Trophoblast cell (in vitro differentiated cells and primary cell): Measurements from ENCODE around the gene KCNQ1.

Experiments
- DNase-seq, 2 donors: peaks; one replicate each; pipeline ENCODE4 v3.0.0-alpha.2; 2016
- H2AFZ ChIP-seq: 2 replicates; pipeline ENCODE4 v1.6.1; 2013; ENCODE audit warnings: low read length, moderate library complexity, mild to moderate bottlenecking; ENCODE audit not compliant: insufficient read depth, poor library complexity
- H2AK5ac ChIP-seq: 2 replicates; pipeline ENCODE4 v1.6.1; 2013; ENCODE audit warnings: mild to moderate bottlenecking, low read length
- H2BK120ac ChIP-seq: 2 replicates; pipeline ENCODE4 v1.6.1; 2013; ENCODE audit warnings: low read length, mild to moderate bottlenecking, moderate library complexity; ENCODE audit not compliant: insufficient read depth, poor library complexity
- H2BK12ac ChIP-seq: 2 replicates; pipeline ENCODE4 v1.6.1; 2013; ENCODE audit warnings: mild to moderate bottlenecking, low read length, moderate library complexity
- H2BK5ac ChIP-seq: 2 replicates; pipeline ENCODE4 v1.6.1; 2013; ENCODE audit warnings: low read length, low read depth, moderate library complexity, mild to moderate bottlenecking; ENCODE audit not compliant: poor library complexity
- H3K14ac ChIP-seq: 2 replicates; pipeline ENCODE4 v1.6.1; 2013; ENCODE audit warnings: mild to moderate bottlenecking, low read length
- H3K18ac ChIP-seq: 2 replicates; pipeline ENCODE4 v1.6.1; 2013; ENCODE audit warnings: mild to moderate bottlenecking, low read length
- H3K23ac ChIP-seq: 2 replicates; pipeline ENCODE4 v1.6.1; 2013; ENCODE audit warnings: low read length
- H3K27ac ChIP-seq: 2 replicates; pipeline ENCODE4 v1.5.1; 2013; ENCODE audit warnings: low read depth, mild to moderate bottlenecking, inconsistent platforms, low read length, moderate library complexity
- H3K27me3 ChIP-seq: 2 replicates; pipeline ENCODE4 v1.6.1; 2013; ENCODE audit warnings: inconsistent platforms, mild to moderate bottlenecking, low read length, moderate library complexity; ENCODE audit not compliant: insufficient read depth
- H3K36me3 ChIP-seq, 2 experiments: 1 replicate in 1 of 2; 2 replicates in 1 of 2; pipeline ENCODE4 v1.6.1; 2013; ENCODE audit warnings: low read length in 2 of 2, mild to moderate bottlenecking in 2 of 2, moderate library complexity in 1 of 2; ENCODE audit not compliant: insufficient read depth in 2 of 2, control insufficient read depth in 1 of 2
- H3K4ac ChIP-seq: 2 replicates; pipeline ENCODE4 v1.6.1; 2013; ENCODE audit warnings: low read depth, mild to moderate bottlenecking, low read length, moderate library complexity
- H3K4me1 ChIP-seq, 2 experiments: 1 replicate in 1 of 2; 2 replicates in 1 of 2; pipeline ENCODE4 v1.6.1; 2013; ENCODE audit warnings: low read length in 2 of 2, mild to moderate bottlenecking in 2 of 2, moderate library complexity in 1 of 2; ENCODE audit not compliant: insufficient read depth in 2 of 2, control insufficient read depth in 1 of 2
- H3K4me2 ChIP-seq: 2 replicates; pipeline ENCODE4 v1.6.1; 2013; ENCODE audit warnings: inconsistent platforms, mild to moderate bottlenecking, low read length, moderate library complexity
- H3K4me3 ChIP-seq: 2 replicates; pipeline ENCODE4 v1.5.1; 2013; ENCODE audit warnings: mild to moderate bottlenecking, low read depth, low read length, inconsistent platforms
- H3K79me1 ChIP-seq: one replicate; pipeline ENCODE4 v1.6.1; 2013; ENCODE audit warnings: low read length
- H3K79me2 ChIP-seq: 2 replicates; pipeline ENCODE4 v1.6.1; 2013; ENCODE audit warnings: low read length, mild to moderate bottlenecking; ENCODE audit not compliant: control insufficient read depth, insufficient read depth, poor library complexity
- H3K9ac ChIP-seq: 2 replicates; pipeline ENCODE4 v1.6.1; 2013; ENCODE audit warnings: mild to moderate bottlenecking, low read length
- H3K9me3 ChIP-seq: 2 replicates; pipeline ENCODE4 v1.6.1; 2013; ENCODE audit warnings: low read depth, mild to moderate bottlenecking, control low read depth, inconsistent platforms, low read length; ENCODE audit not compliant: insufficient read depth
- H4K12ac ChIP-seq: 2 replicates; pipeline ENCODE4 v1.6.1; 2013; ENCODE audit warnings: low read depth, mild to moderate bottlenecking, low read length, moderate library complexity
- H4K8ac ChIP-seq: 2 replicates; pipeline ENCODE4 v1.6.1; 2013; ENCODE audit warnings: low read depth, mild to moderate bottlenecking, low read length, moderate library complexity
- H4K91ac ChIP-seq: one replicate; pipeline ENCODE4 v1.6.1; 2013; ENCODE audit warnings: low read depth, mild to moderate bottlenecking, low read length, moderate library complexity
- WGBS: extraction: QIAGEN DNeasy Blood & Tissue Kit; methylation state at CpG from one replicate; pipeline ENCODE4 v1.1.7; 2013; ENCODE audit warnings: missing lambda C conversion rate; ENCODE audit not compliant: insufficient read length, insufficient coverage; ENCODE audit errors: extremely low coverage; 5-methylcytosine and 5-hydroxymethylcytosine counted together

The KCNQ1 gene

DNA sequence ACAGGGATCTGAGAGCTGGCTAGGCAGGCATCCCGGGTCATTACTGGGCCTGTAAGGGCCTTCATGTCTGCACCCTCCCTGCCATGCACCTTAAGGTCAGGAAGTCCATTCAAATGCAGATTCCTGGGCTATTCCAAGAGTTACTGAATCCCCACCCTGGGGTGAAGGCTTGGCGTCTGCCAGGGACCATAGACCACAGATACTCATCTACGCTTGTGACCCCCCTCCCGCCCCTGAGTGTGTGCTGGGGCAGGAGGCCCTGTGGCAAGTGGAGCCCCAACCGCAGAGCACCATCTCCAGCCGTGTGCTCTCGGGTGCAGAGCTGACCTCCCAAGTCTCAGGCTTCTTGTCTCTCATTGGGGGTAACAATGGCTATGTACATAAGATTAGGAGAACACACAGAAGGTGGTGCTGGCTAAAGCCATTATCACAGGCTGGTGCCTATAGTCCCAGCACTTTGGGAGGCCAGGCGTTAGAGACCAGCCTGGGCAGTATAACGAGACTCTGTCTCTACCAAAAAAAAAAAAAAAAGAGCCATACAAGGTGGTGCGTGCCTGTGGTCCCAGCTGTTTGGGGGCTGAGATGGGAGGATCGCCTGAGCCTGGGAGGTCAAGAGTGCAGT is 274.1 kb downstream of the KCNQ1 start:
- no peak overlapping the region for H2BK5ac ChIP-seq
- no peak overlapping the region for H4K91ac ChIP-seq
- no CpG with 5 or more reads among the region's 11 CpGs for WGBS
- no peak overlapping the region for H3K4me2 ChIP-seq
- no peak overlapping the region for H3K27ac ChIP-seq
- no peak overlapping the region for H2BK120ac ChIP-seq
- peaks cover 7% of the 10 kb centered on the region for H3K9me3 ChIP-seq
- H3K79me1 ChIP-seq = no peaks in the 10 kb centered on the region
- H4K8ac ChIP-seq = no peak overlapping the region
- H3K23ac ChIP-seq = no peak overlapping the region
- no peak for DNase-seq
- no peak overlapping the region for H4K12ac ChIP-seq
- H3K79me2 ChIP-seq = no peaks in the 10 kb centered on the region
- no peaks in the 10 kb centered on the region for H3K4me1 ChIP-seq
- H3K4ac ChIP-seq = no peak overlapping the region
- H3K36me3 ChIP-seq = no peaks in the 10 kb centered on the region
- H3K27me3 ChIP-seq = no peaks in the 10 kb centered on the region
- no peak overlapping the region for H3K4me3 ChIP-seq
- no peak overlapping the region for H3K9ac ChIP-seq
- H2AFZ ChIP-seq = no peak overlapping the region
- no peak overlapping the region for H2AK5ac ChIP-seq
- no peak overlapping the region for H3K14ac ChIP-seq
- no peak overlapping the region for H3K18ac ChIP-seq
- no peak overlapping the region for H2BK12ac ChIP-seq

- H3K27me3 ChIP-seq = no peaks in the 10 kb centered on the region
- no peak overlapping the region for H2AK5ac ChIP-seq
- no peak overlapping the region for H3K27ac ChIP-seq
- H2BK5ac ChIP-seq = no peak overlapping the region
- H3K9ac ChIP-seq = no peak overlapping the region
- H3K18ac ChIP-seq = no peak overlapping the region
- H2BK12ac ChIP-seq = no peak overlapping the region
- H2BK120ac ChIP-seq = no peak overlapping the region
- no peak overlapping the region for H4K8ac ChIP-seq
- H2AFZ ChIP-seq = no peak overlapping the region
- no peak for DNase-seq
- H3K14ac ChIP-seq = no peak overlapping the region
- WGBS = no CpG with 5 or more reads among the region's 17 CpGs
- no peaks in the 10 kb centered on the region for H3K79me2 ChIP-seq
- H4K12ac ChIP-seq = no peak overlapping the region
- H3K4me2 ChIP-seq = no peak overlapping the region
- no peak overlapping the region for H3K4ac ChIP-seq
- H3K23ac ChIP-seq = no peak overlapping the region
- no peak overlapping the region for H4K91ac ChIP-seq
- no peaks in the 10 kb centered on the region for H3K79me1 ChIP-seq
- H3K4me3 ChIP-seq = no peak overlapping the region
- H3K9me3 ChIP-seq = peaks cover 11% of the 10 kb centered on the region
- H3K36me3 ChIP-seq = no peaks in the 10 kb centered on the region
- no peaks in the 10 kb centered on the region for H3K4me1 ChIP-seq
Observed at GRCh38 chr11:2719831-2720590, 275.2 kb downstream of the KCNQ1 start.

- peaks cover 11% of the 10 kb centered on the region for H3K9me3 ChIP-seq
- H3K4ac ChIP-seq = no peak overlapping the region
- H4K8ac ChIP-seq = no peak overlapping the region
- no peak overlapping the region for H3K4me3 ChIP-seq
- no peak overlapping the region for H2BK120ac ChIP-seq
- H2AK5ac ChIP-seq = no peak overlapping the region
- H3K18ac ChIP-seq = no peak overlapping the region
- no peak overlapping the region for H2AFZ ChIP-seq
- no peak overlapping the region for H2BK5ac ChIP-seq
- H4K12ac ChIP-seq = no peak overlapping the region
- no peaks in the 10 kb centered on the region for H3K36me3 ChIP-seq
- WGBS = no CpG with 5 or more reads among the region's 27 CpGs
- no peak overlapping the region for H4K91ac ChIP-seq
- no peak for DNase-seq
- H3K23ac ChIP-seq = no peak overlapping the region
- H3K27me3 ChIP-seq = no peaks in the 10 kb centered on the region
- no peak overlapping the region for H2BK12ac ChIP-seq
- no peak overlapping the region for H3K27ac ChIP-seq
- no peaks in the 10 kb centered on the region for H3K79me2 ChIP-seq
- no peaks in the 10 kb centered on the region for H3K79me1 ChIP-seq
- H3K9ac ChIP-seq = no peak overlapping the region
- no peaks in the 10 kb centered on the region for H3K4me1 ChIP-seq
- no peak overlapping the region for H3K14ac ChIP-seq
- H3K4me2 ChIP-seq = no peak overlapping the region
Observed at GRCh38 chr11:2721210-2721916, 276.6 kb downstream of the KCNQ1 start.

- H2BK5ac ChIP-seq = no peak overlapping the region
- H3K9me3 ChIP-seq = peaks cover 25% of the 10 kb centered on the region
- WGBS = no CpG with 5 or more reads among the region's 15 CpGs
- no peaks in the 10 kb centered on the region for H3K79me1 ChIP-seq
- H3K4ac ChIP-seq = no peak overlapping the region
- no peaks in the 10 kb centered on the region for H3K27me3 ChIP-seq
- no peak overlapping the region for H3K4me2 ChIP-seq
- no peak overlapping the region for H2AK5ac ChIP-seq
- H3K79me2 ChIP-seq = no peaks in the 10 kb centered on the region
- H3K4me1 ChIP-seq = no peaks in the 10 kb centered on the region
- no peak overlapping the region for H4K91ac ChIP-seq
- no peak overlapping the region for H2BK120ac ChIP-seq
- H3K18ac ChIP-seq = no peak overlapping the region
- H3K9ac ChIP-seq = no peak overlapping the region
- H4K8ac ChIP-seq = no peak overlapping the region
- DNase-seq = no peak
- no peak overlapping the region for H2AFZ ChIP-seq
- no peak overlapping the region for H3K4me3 ChIP-seq
- no peak overlapping the region for H3K14ac ChIP-seq
- no peak overlapping the region for H2BK12ac ChIP-seq
- no peak overlapping the region for H4K12ac ChIP-seq
- no peak overlapping the region for H3K27ac ChIP-seq
- no peaks in the 10 kb centered on the region for H3K36me3 ChIP-seq
- no peak overlapping the region for H3K23ac ChIP-seq
Observed at GRCh38 chr11:2722955-2723354, 278.1 kb downstream of the KCNQ1 start.
